GM12872 (cell line): Measurements from ENCODE around the gene CALD1.

ENCODE experiments used
- CTCF ChIP-seq: IDR thresholded peaks from 3 replicates; pipeline ENCODE4 v1.5.1; 2011; ENCODE audit warnings: low read depth, mild to moderate bottlenecking, low read length, moderate library complexity; ENCODE audit not compliant: insufficient read depth

CALD1 gene

GRCh38 chr7:134907000-134907399 lies 127.6 kb downstream of the CALD1 start:
- no peak for TF ChIP-seq CTCF

GRCh38 chr7:134907639-134908038 lies 128.2 kb downstream of the CALD1 start:
- no peak for TF ChIP-seq CTCF

- TF ChIP-seq CTCF = no peak
Measured at GRCh38 chr7:134908289-134908688, 128.9 kb downstream of the CALD1 start.

GRCh38 chr7:134910214-134910890 lies 130.9 kb downstream of the CALD1 start:
- no peak for TF ChIP-seq CTCF

GRCh38 chr7:134910968-134911367 lies 131.5 kb downstream of the CALD1 start:
- no peak for TF ChIP-seq CTCF

GRCh38 chr7:134916171-134916883 lies 136.9 kb downstream of the CALD1 start:
- TF ChIP-seq CTCF = no peak

GRCh38 chr7:134919240-134919641 lies 139.8 kb downstream of the CALD1 start:
- no peak for TF ChIP-seq CTCF
